Liver (tissue), 9 donors: ENCODE data around the gene CDH4. TPM values are rescaled to one million over a fixed set of nuclear protein-coding genes. Genes with fewer than 3 reads are reported as not detected.

Source experiments
- DNase-seq: peaks from one replicate; pipeline ENCODE4 v3.0.0-alpha.2; 2017; ENCODE audit warnings: low spot score
- H3K27ac ChIP-seq, 2 donors: one replicate each; pipeline ENCODE4 v1.7.0; 2013; ENCODE audit warnings: inconsistent platforms in 2 of 2, low read length in 2 of 2, control low read depth in 1 of 2, low read depth in 1 of 2, mild to moderate bottlenecking in 1 of 2
- H3K27me3 ChIP-seq, 4 donors: one replicate each; pipeline versions ENCODE4 v1.6.1 to v1.7.0; 2013; ENCODE audit warnings: low read length in 3 of 4, inconsistent platforms in 1 of 4, mild to moderate bottlenecking in 1 of 4, moderate library complexity in 1 of 4; ENCODE audit not compliant: control insufficient read depth in 4 of 4, insufficient read depth in 4 of 4
- H3K36me3 ChIP-seq, 4 donors: one replicate each; pipeline versions ENCODE4 v1.6.1 to v1.7.0; 2013; ENCODE audit warnings: low read length in 3 of 4, mild to moderate bottlenecking in 3 of 4, low read depth in 1 of 4, moderate library complexity in 1 of 4; ENCODE audit not compliant: control insufficient read depth in 4 of 4, insufficient read depth in 3 of 4
- H3K4me1 ChIP-seq, 4 donors: one replicate each; pipeline versions ENCODE4 v1.6.1 to v1.7.0; 2013; ENCODE audit warnings: low read length in 3 of 4, mild to moderate bottlenecking in 3 of 4, moderate library complexity in 1 of 4; ENCODE audit not compliant: control insufficient read depth in 4 of 4, insufficient read depth in 4 of 4
- H3K4me3 ChIP-seq, 3 donors: one replicate each; pipeline versions ENCODE4 v1.6.1 to v1.7.0; 2013; ENCODE audit warnings: low read length in 3 of 3, control low read depth in 1 of 3, low read depth in 1 of 3, mild to moderate bottlenecking in 1 of 3
- H3K9ac ChIP-seq, 2 donors: one replicate each; pipeline ENCODE4 v1.7.0; 2013; ENCODE audit warnings: low read length in 2 of 2, mild to moderate bottlenecking in 2 of 2, moderate library complexity in 2 of 2, control low read depth in 1 of 2, low read depth in 1 of 2
- H3K9me3 ChIP-seq, 4 donors: one replicate each; pipeline versions ENCODE4 v1.6.1 to v1.7.0; 2013; ENCODE audit warnings: low read length in 3 of 4; ENCODE audit not compliant: control insufficient read depth in 4 of 4
- EGR1 ChIP-seq, 2 donors: IDR thresholded peaks; 2 replicates each; pipeline ENCODE4 v1.6.1; 2016 to 2018; ENCODE audit warnings: antibody characterized with exemption in 2 of 2, low read depth in 2 of 2
- FOXA1 ChIP-seq: IDR thresholded peaks from 2 replicates; pipeline ENCODE4 v1.6.1; 2016; ENCODE audit warnings: antibody characterized with exemption
- FOXA2 ChIP-seq: IDR thresholded peaks from 2 replicates; pipeline ENCODE4 v1.6.1; 2016; ENCODE audit warnings: antibody characterized with exemption
- GABPA ChIP-seq, 2 donors: IDR thresholded peaks in 1 of 2; conservative IDR thresholded peaks in 1 of 2; 2 replicates each; pipeline ENCODE4 v1.6.1; 2016; ENCODE audit warnings: antibody characterized with exemption in 2 of 2, mild to moderate bottlenecking in 1 of 2, moderate library complexity in 1 of 2
- HNF4A ChIP-seq, 2 donors: conservative IDR thresholded peaks; 2 replicates each; pipeline ENCODE4 v1.6.1; 2016; ENCODE audit warnings: antibody characterized with exemption in 2 of 2, mild to moderate bottlenecking in 2 of 2
- HNF4G ChIP-seq: IDR thresholded peaks from 2 replicates; pipeline ENCODE4 v1.6.1; 2016; ENCODE audit warnings: antibody characterized with exemption
- JUND ChIP-seq, 2 donors: IDR thresholded peaks; 2 replicates each; pipeline ENCODE4 v1.6.1; 2016; ENCODE audit warnings: antibody characterized with exemption in 2 of 2
- MAX ChIP-seq: IDR thresholded peaks from 2 replicates; pipeline ENCODE4 v1.6.1; 2016; ENCODE audit warnings: antibody characterized with exemption
- NR2F2 ChIP-seq: IDR thresholded peaks from 2 replicates; pipeline ENCODE4 v1.6.1; 2016; ENCODE audit warnings: antibody characterized with exemption
- RAD21 ChIP-seq, 2 donors: IDR thresholded peaks; 2 replicates each; pipeline ENCODE4 v1.6.1; 2016; ENCODE audit warnings: antibody characterized with exemption in 2 of 2, mild to moderate bottlenecking in 2 of 2
- REST ChIP-seq: IDR thresholded peaks from 2 replicates; pipeline ENCODE4 v1.6.1; 2016; ENCODE audit warnings: antibody characterized with exemption, mild to moderate bottlenecking
- RXRA ChIP-seq, 2 donors: IDR thresholded peaks; 2 replicates each; pipeline ENCODE4 v1.6.1; 2017 to 2018; ENCODE audit warnings: antibody characterized with exemption in 2 of 2, mild to moderate bottlenecking in 1 of 2
- SP1 ChIP-seq: IDR thresholded peaks from 2 replicates; pipeline ENCODE4 v1.6.1; 2018; ENCODE audit warnings: antibody characterized with exemption, mild to moderate bottlenecking
- TAF1 ChIP-seq: conservative IDR thresholded peaks from 2 replicates; pipeline ENCODE4 v1.6.1; 2016; ENCODE audit warnings: antibody characterized with exemption, mild to moderate bottlenecking
- YY1 ChIP-seq: IDR thresholded peaks from 2 replicates; pipeline ENCODE4 v1.6.1; 2016; ENCODE audit warnings: antibody characterized with exemption, mild to moderate bottlenecking
- WGBS: extraction: QIAGEN DNeasy Blood & Tissue Kit; methylation state at CpG from one replicate; pipeline ENCODE4 v1.1.7; 2013; 5-methylcytosine and 5-hydroxymethylcytosine counted together
- polyA plus RNA-seq, 2 donors: library from polyadenylated mRNA; stranded (reverse) in 1 of 2; unstranded in 1 of 2; fragments of 200-250 nt in 1 of 2; fragments of >200 nt in 1 of 2; fragmentation: Nextera tagmentation in 1 of 2; extraction: Ambion mirVana in 1 of 2; gene quantifications; one replicate each; pipeline versions ENCODE4 v1.2.1 to v1.2.3, GENCODE V29; 2013 to 2015
- total RNA-seq, 2 donors: library from RNA; depleted of rRNA; stranded (reverse); fragments of >200 nt; gene quantifications; one replicate each; pipeline ENCODE4 v1.2.3, GENCODE V29; 2014
- TF ChIP-seq, protein P1 (sequence below): IDR thresholded peaks from 2 replicates; pipeline ENCODE4 v1.6.1; 2016; ENCODE audit warnings: antibody characterized with exemption
- TF ChIP-seq, protein P2 (sequence below): fragments of 150-350 bp; IDR thresholded peaks from 2 replicates; pipeline ENCODE4 v1.5.1; 2017; ENCODE audit warnings: improper control_type of control experiment, low read depth, low read length; ENCODE audit not compliant: missing input control
- donor health status: healthy.
- donor health status: healthy.
- donor health status: healthy.
- donor health status: healthy.
- donor health status: healthy.

Gene CDH4
- total and polyA plus RNA-seq, 4 donors, result 0.03 to 0.25 (median 0.19) TPM; not detected in 1

- Histone ChIP-seq H3K36me3 (no peaks in the 10 kb centered on the region), H3K9me3 (no peaks in the 10 kb centered on the region), H3K4me3 (no peak overlapping the region), H3K27me3 (no peaks in the 10 kb centered on the region), H3K27ac (no peak overlapping the region), H3K4me1 (no peaks in the 10 kb centered on the region), H3K9ac (no peak overlapping the region)
- no peak for TF ChIP-seq YY1
- no peak for TF ChIP-seq TAF1
- no peak for TF ChIP-seq SP1
- TF ChIP-seq, protein P1, sequence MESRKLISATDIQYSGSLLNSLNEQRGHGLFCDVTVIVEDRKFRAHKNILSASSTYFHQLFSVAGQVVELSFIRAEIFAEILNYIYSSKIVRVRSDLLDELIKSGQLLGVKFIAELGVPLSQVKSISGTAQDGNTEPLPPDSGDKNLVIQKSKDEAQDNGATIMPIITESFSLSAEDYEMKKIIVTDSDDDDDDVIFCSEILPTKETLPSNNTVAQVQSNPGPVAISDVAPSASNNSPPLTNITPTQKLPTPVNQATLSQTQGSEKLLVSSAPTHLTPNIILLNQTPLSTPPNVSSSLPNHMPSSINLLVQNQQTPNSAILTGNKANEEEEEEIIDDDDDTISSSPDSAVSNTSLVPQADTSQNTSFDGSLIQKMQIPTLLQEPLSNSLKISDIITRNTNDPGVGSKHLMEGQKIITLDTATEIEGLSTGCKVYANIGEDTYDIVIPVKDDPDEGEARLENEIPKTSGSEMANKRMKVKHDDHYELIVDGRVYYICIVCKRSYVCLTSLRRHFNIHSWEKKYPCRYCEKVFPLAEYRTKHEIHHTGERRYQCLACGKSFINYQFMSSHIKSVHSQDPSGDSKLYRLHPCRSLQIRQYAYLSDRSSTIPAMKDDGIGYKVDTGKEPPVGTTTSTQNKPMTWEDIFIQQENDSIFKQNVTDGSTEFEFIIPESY, result no peak
- TF ChIP-seq NR2F2, result no peak
- no peak for DNase-seq
- 91% methylated on average over 1 of the region's 1 CpG for WGBS
Observed at GRCh38 chr20:61857884-61858283, 605.8 kb downstream of the CDH4 start.

DNA sequence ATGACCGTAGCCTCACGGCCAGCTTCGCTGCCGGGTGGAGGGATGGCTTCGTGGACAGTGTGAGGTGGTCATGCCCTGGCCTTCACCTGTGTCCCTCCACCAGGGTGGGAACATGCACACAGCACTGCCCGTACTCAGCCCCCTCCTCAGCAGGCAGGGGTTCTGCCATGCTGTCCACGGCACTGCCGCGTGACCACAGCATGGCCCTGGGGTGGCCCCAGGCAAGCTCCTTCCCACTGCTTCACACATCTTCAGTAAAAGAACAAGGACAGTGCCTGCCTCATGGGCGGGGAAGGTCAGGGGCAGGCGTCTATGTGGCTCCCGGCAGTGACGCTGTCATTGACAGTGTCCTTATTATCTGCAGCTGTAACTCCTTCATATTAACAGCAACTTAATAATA lies 607.7 kb downstream of the CDH4 start:
- no peak overlapping the region for H3K9ac ChIP-seq
- H3K36me3 ChIP-seq, result no peaks in the 10 kb centered on the region
- H3K9me3 ChIP-seq, result no peaks in the 10 kb centered on the region
- H3K4me3 ChIP-seq, result no peak overlapping the region
- H3K27ac ChIP-seq, result no peak overlapping the region
- 83% methylated on average over 13 of the region's 13 CpGs for WGBS
- no peak for DNase-seq
- no peaks in the 10 kb centered on the region for H3K4me1 ChIP-seq
- no peaks in the 10 kb centered on the region for H3K27me3 ChIP-seq
- no peak for TF ChIP-seq MAX
- no peak for TF ChIP-seq RAD21 (IDR thresholded peaks at IDR 0.05)
- TF ChIP-seq, protein P1, result no peak
- TF ChIP-seq, protein P2, sequence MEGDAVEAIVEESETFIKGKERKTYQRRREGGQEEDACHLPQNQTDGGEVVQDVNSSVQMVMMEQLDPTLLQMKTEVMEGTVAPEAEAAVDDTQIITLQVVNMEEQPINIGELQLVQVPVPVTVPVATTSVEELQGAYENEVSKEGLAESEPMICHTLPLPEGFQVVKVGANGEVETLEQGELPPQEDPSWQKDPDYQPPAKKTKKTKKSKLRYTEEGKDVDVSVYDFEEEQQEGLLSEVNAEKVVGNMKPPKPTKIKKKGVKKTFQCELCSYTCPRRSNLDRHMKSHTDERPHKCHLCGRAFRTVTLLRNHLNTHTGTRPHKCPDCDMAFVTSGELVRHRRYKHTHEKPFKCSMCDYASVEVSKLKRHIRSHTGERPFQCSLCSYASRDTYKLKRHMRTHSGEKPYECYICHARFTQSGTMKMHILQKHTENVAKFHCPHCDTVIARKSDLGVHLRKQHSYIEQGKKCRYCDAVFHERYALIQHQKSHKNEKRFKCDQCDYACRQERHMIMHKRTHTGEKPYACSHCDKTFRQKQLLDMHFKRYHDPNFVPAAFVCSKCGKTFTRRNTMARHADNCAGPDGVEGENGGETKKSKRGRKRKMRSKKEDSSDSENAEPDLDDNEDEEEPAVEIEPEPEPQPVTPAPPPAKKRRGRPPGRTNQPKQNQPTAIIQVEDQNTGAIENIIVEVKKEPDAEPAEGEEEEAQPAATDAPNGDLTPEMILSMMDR, result no peak
- no peak for TF ChIP-seq TAF1
- TF ChIP-seq YY1, result no peak
- no peak for TF ChIP-seq HNF4A (conservative IDR thresholded peaks at IDR 0.05)
- TF ChIP-seq JUND (IDR thresholded peaks at IDR 0.05), result no peak
- TF ChIP-seq FOXA2, result no peak
- no peak for TF ChIP-seq FOXA1
- TF ChIP-seq GABPA (IDR thresholded peaks at IDR 0.05 in 1 of 2, conservative IDR thresholded peaks at IDR 0.05 in 1 of 2), result no peak
- TF ChIP-seq EGR1 (IDR thresholded peaks at IDR 0.05; ENCODE audit: low read depth in 2 of 2), result no peak
- no peak for TF ChIP-seq HNF4G
- TF ChIP-seq SP1, result no peak
- TF ChIP-seq RXRA (IDR thresholded peaks at IDR 0.05), result no peak
- no peak for TF ChIP-seq REST
